NCI-H82 treated with DMSO at 0.1 percent for 48 hours (cell line): ENCODE results near the gene SPTBN5.

ENCODE experiments used
- DNase-seq: peaks from one replicate; lab custom pipeline; 2025; ENCODE audit not compliant: unreplicated experiment; lab: John Stamatoyannopoulos, UW

SPTBN5 gene

DNA sequence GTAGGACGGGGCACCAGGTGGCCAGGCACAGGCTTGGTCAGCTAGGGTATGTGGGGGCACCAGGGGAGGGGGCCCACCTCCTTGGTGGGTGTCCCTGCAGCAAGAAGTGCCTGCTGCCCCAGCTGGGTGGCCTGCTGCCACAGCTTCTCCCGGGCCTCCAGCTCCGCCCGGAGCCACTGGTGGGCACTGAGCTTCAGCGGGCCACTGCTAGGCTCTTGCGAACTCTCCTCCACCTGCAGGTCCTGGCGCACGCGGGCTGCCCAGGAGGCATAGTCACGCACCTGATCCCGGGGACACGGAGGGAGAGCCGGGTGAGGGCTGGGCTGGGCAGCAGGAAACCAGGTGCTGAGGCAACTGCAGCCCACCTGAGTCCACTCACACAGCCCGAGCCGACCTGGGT is 25.5 kb downstream of the SPTBN5 start:
- no peak for DNase-seq

DNA sequence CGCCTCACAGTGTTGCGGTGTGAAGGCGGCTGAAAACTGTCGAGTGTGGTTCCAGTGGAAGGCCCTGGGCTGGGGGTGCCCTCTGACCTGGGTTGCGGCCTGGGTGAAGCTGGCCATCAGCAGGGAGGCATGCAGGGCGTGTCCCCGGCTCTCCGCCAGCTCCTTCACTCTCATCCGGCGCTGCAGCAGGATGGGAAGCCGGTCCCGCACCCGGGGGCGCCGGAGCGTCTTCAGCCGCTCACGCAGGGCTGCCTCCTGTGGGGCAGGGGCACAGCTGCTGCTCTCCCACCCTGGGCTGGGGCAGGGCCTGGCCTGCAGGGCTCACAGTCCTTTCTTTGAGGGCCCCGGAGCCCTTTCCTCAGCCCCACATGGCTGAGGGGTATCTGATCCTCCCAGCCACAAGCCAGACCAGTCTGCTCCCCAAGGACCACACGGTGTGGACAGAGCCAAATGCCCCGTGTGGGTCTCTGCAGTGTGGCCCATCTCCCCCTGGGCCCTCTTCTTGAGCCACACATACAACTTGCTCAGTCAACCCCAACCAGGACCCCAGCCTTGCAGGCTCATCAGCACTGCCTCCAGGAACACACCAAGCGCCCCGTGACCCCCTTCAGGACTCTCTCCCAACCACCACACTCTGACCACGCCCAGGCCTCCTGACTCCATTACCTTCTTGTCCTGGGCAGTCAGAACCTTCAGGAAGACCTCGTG is 26.8 kb downstream of the SPTBN5 start:
- DNase-seq: no peak

- DNase-seq: no peak
These were observed 27.6 kb downstream of the SPTBN5 start for GRCh38 chr15:41866263-41866703.

- DNase-seq: no peak
These were observed 28.3 kb downstream of the SPTBN5 start for GRCh38 chr15:41865490-41866055.

- DNase-seq: no peak
These were observed 31.2 kb downstream of the SPTBN5 start for GRCh38 chr15:41862515-41863116.

GRCh38 chr15:41861736-41862356 is 32.0 kb downstream of the SPTBN5 start:
- no peak for DNase-seq

DNA sequence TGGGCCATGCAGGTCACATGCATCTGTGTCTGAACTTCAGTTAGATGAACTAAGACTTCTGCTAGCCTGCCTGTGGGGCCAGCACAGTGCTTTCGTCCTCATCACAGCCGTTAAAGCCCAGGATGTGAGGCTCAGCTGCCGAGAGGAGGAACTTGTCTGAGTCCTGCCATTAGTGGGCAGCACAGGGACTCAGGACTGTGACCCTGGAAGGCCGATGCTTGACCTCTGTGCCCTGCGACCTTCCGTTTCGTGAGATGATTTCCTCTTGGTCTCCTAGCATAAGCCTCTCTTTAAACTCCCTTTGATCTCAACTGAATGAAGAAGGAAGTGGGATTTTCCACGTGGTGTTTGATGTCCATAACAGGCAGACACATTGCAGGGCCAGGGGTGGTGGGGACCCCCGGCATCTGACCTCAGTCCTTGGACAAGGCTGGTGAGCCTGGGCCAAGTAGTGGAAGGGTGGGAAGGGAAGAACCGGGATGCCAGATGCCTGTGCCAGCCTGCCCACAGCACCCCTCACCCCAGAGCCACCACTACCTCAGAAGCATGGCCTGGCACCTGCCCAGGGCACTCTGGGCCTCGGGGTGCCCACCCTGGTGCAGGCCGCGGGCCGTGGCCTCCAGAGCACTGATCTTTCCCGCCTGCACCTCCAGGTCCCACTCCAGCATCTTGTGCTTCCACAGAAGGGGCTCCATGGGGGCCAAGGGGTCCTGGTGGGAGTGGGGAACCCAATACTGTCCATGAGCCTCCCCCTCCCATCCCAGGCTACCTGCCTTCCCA is 33.6 kb downstream of the SPTBN5 start:
- DNase-seq: no peak

DNA sequence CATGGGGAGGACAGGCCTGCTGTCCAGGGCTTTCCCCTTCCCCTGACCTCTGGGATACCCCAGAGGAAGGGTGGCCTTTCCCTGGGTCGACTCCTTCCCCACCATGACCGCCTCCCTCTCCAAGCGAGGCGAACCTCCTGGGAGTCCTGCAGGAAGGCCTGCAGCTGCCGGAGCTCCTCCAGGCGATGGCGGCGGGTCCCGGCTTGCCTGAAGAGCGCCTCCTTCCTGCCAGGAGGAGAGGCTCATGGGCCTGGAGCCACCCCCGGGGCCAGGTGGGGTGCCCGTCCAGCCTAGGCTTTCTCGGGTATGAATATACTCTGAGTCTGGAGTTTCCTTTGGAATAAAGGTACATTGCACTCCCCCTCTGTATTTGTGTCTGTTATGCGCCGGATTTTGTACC is 35.1 kb downstream of the SPTBN5 start:
- DNase-seq: no peak

DNA sequence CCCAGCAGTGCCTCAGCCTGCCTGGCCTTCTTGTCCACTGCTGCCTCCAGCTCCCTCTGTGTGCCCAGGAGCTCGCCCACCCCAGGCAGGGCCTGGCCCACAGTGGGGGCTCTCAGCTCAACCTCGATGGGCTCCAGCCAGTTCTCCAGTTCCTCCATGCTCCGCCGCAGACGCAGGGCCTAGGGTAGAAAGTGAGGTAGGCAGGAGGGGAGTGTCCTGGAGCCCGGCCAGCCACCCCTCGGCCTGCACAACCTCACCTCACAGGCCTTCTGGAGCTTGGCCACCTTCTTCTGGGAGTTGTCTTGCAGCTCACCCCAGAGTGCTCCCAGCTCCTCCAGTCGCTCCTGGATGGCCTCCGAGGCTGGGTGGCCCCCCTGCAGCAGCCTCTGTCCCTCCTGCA is 36.5 kb downstream of the SPTBN5 start:
- no peak for DNase-seq

DNA sequence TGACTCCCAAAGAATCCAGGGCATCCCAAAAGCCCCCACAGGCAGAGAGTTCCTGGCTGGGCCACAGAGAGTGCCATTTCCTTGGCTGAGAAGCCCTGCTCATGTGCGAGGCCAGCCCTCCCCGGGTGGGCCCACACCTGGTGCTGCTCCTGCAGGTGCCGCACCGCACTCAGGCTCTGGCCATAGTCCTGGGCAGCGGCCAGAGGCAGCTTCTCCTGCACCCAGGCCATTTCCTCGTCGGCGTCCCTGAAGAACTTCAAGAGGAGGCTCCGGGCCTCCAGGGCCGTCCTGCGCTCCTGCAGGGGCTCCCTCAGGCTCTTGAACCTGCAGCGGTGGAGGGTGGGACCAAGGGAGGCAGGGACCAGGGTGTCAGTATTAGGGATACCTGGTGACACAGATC is 37.1 kb downstream of the SPTBN5 start:
- DNase-seq: no peak

DNA sequence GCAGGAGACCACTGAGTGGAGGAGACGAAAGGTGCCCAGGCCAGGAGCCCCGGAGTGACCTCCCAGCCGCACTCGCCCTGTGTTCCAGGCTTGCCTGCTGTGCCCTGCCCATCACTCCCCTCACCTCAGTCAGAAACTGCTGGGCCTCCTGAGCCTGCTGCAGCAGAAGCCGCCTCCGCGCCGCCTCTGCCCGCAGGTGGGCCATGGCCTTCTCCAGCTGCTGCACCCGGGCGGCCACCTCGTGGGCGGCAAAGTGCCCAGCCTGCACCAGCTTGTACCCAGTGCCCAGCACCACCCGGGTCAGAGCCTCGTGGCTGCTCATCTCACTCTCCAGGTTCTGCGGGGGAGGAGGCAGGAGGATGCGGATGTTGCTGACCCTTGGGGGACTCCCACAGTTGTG is 37.6 kb downstream of the SPTBN5 start:
- DNase-seq: no peak

- no peak for DNase-seq
These were observed 38.4 kb downstream of the SPTBN5 start for GRCh38 chr15:41855261-41855961.

- no peak for DNase-seq
These were observed 39.4 kb downstream of the SPTBN5 start for GRCh38 chr15:41854443-41854842.

- DNase-seq: no peak
These were observed 40.0 kb downstream of the SPTBN5 start for GRCh38 chr15:41853831-41854230.

DNA sequence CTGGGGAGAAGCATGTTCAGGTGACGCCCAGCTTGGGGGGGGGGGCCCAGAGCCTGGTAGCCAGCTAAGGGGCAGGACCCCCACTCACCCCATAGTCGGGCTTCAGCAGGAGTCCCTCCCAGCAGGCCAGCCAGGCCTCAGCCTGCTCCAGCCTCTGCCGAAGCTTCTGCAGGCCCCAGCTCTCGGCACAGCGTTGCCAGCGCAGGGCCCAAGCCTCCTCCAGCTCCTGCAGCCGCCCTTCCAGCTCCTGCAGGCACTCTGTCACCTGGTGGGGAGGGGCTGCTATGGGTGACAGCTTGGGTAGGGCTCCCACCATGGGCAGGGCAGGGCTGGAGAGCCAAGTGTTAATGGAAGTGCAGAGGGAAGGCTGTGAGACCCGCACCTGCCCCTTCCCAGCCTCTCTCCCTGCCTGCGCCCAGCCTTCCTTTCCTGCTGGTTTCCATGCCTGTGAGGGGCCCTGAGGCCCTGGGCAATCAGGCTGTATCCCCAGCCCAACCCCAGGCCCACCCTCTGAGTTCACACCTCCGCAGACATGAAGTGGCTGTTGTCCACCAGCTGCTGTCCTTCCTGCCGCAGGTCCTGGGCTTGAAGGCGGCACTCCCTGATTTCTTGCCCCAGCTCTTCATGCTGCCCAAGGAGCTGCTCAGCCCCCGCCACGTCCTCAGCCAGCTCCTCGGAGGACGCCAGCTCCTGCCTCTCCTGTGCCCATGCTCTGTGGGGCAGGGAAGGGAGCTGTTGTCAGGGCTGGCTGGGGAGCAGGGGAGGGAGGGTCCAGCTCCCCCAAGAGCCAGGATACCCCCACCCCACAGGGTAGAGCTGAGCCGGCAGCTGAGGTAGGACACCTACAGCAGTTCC is 40.9 kb downstream of the SPTBN5 start:
- DNase-seq: no peak

- DNase-seq: no peak
These were observed 42.0 kb downstream of the SPTBN5 start for GRCh38 chr15:41851755-41852370.

DNA sequence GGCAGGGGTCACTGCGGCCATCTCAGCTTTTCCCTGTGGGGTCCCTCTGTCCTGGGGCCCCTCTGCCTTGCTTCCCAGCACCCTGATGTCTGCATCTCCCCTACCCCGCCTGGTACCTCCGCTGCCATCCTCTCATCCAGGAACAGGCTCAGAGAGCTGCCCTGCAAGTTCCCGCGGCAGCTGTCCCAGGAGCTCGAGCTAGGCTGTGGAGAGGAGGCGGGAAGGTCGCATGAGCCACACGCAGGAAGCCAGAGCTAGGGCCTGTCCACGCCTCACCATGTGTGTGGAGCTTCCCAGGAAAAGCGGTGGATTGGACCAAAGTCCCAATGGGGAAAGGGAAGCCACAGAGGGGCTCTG is 42.7 kb downstream of the SPTBN5 start:
- DNase-seq: no peak

DNA sequence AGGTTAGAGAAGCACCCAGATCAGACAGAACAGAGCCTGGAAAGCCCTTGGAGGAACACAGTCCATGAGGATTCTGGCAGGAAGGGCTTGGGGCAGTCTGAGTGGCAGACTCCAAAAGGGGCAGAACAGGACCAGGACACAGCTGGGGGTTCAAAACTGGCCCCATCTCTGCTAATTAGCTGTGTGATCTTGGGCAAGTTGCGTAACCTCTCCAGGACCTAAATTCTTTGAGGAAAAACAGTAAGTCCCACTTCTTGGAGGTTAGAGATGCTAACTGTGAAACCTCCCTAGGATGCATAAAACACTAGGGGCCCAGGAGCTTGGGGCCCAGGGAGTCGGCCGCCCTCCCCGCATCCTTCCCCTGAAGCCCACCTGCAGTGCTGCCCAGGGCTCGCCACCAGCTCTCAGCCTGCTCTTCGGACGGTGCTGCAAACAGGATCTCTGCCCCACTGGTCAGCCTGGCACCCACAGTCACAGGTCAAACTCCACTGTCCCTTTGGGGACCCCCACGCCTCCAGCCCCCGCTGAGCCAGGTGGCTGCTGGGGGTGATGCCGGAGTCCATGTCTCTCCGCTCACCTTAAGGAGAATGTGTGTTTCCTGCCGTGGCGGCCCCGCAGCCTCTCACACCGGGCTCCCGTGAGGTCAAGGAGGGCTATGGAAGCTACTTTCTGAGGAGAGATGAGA is 43.2 kb downstream of the SPTBN5 start:
- DNase-seq: no peak

DNA sequence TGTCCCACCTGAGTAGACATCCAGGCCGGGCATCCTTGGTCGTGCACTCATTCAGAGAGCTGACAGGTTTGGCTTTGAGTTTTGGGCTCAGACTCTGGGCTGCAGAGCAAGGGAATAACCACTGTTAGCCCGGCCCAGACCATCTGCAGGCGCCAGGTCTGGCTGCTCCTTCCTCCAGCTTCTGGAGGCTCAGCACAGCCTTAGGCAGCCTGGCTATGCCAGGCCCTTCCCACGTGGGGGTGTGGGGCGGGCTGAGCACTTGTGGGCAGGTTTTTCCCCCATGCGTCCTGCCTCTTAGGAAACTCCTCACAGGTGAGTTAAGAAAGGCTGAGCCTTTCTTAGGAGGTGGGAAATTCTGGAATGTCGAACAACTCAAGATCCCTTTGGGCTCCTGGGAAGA is 44.0 kb downstream of the SPTBN5 start:
- DNase-seq: no peak
